ENCODE results near the gene TTC21A.

TTC21A gene

DNA sequence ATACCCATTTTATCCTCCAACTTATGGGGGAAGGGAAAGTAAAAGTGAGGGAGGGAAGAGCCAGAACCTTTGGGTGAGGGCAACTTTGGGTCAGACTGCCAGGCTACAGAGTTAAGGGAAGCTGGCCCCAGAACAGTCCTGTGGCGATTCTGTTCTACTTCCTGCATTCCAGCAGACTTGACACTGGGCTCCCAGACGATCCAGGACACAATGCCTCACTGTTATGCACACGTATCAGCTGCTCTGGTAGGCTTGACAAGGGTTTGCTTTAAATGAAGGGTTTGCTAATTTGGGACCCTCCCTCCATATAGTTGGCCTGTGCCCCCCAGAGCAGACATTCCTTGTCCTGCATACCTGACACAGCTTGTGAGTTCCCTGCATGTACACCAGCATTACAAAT, 10.7 kb upstream of the TTC21A start:
- Histone ChIP-seq H4K20me1 (ENCODE audit: insufficient read depth, low read length) (peaks cover 17% of the 10 kb centered on the region; the same call in 1 of the 2 replicates), H3K27ac (ENCODE audit: low read length) (no peak overlapping the region), H3K9me3 (ENCODE audit: insufficient read depth, low read length, severe bottlenecking) (no peaks in the 10 kb centered on the region), H2AFZ (ENCODE audit: low read depth, low read length) (no peak overlapping the region), H3K9ac (ENCODE audit: low read depth, low read length) (no peak overlapping the region), H3K27me3 (ENCODE audit: insufficient read depth, low read length, poor library complexity) (no peaks in the 10 kb centered on the region), H3K36me3 (ENCODE audit: insufficient read depth, low read length) (peaks cover 81% of the 10 kb centered on the region), H3K4me3 (ENCODE audit: low read depth in 1 of 2, low read length in 2 of 2) (no peak overlapping the region), H3K79me2 (ENCODE audit: insufficient read depth, low read length) (no peaks in the 10 kb centered on the region), H3K4me1 (ENCODE audit: insufficient read depth, low read length) (no peaks in the 10 kb centered on the region), H3K4me2 (ENCODE audit: insufficient read depth, low read length) (no peak overlapping the region)
- no peak for DNase-seq
- TF ChIP-seq, protein P1, sequence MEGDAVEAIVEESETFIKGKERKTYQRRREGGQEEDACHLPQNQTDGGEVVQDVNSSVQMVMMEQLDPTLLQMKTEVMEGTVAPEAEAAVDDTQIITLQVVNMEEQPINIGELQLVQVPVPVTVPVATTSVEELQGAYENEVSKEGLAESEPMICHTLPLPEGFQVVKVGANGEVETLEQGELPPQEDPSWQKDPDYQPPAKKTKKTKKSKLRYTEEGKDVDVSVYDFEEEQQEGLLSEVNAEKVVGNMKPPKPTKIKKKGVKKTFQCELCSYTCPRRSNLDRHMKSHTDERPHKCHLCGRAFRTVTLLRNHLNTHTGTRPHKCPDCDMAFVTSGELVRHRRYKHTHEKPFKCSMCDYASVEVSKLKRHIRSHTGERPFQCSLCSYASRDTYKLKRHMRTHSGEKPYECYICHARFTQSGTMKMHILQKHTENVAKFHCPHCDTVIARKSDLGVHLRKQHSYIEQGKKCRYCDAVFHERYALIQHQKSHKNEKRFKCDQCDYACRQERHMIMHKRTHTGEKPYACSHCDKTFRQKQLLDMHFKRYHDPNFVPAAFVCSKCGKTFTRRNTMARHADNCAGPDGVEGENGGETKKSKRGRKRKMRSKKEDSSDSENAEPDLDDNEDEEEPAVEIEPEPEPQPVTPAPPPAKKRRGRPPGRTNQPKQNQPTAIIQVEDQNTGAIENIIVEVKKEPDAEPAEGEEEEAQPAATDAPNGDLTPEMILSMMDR (IDR thresholded peaks at IDR 0.05; ENCODE audit: borderline replicate concordance, extremely low read depth, low read length, poor library complexity, severe bottlenecking): no peak
- ATAC-seq (ENCODE audit: insufficient read depth, low read depth): no peak

DNA sequence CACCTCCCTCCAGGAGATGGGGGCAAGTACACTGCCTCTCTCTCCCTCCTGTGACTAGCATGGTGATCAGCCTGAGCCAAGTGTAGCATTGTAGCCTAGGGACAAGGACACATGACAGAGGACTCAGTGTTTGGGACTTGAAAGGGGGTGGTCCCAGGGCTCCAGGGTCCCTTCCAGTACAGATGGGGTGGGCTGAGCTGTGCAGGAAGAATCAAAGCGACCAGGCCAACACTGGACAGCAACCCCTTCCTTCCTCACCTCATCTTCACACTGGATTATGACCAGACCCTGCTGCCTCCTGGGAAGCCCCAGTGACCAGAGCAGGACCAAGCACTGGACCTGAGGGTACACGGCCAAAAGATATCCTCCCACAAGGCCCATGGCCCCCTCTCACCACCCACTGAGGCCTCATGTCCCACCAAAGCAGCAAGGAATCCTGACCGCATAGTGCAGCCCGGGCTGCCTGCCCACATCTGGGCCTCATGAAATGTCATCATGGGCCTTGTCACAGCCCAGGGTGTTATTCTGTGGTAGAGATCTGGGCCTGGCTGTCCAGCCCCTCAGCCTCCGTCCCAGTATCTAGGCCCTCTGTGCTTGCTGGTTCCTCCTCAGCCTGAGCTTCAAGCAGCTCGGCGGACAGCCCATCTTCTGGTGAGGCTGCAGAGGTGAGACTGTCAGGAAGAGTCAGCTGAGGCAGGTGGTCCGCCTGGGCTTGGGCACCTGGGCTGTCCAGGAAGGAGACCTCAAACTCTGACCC, 9.6 kb upstream of the TTC21A start:
- H3K27me3 ChIP-seq (ENCODE audit: insufficient read depth, low read length, poor library complexity): no peaks in the 10 kb centered on the region
- no peak for TF ChIP-seq EZH2 (IDR thresholded peaks at IDR 0.05; ENCODE audit: borderline replicate concordance, low read depth, low read length, severe bottlenecking)
- TF ChIP-seq, protein P1 (IDR thresholded peaks at IDR 0.05; ENCODE audit: borderline replicate concordance, extremely low read depth, low read length, poor library complexity, severe bottlenecking): no peak
- H4K20me1 ChIP-seq (ENCODE audit: insufficient read depth, low read length): peaks cover 23% of the 10 kb centered on the region; the same call in 1 of the 2 replicates
- H3K4me3 ChIP-seq (ENCODE audit: low read depth in 1 of 2, low read length in 2 of 2): no peak overlapping the region
- DNase-seq (no peak), ATAC-seq (ENCODE audit: insufficient read depth, low read depth) (no peak)
- H3K36me3 ChIP-seq (ENCODE audit: insufficient read depth, low read length): peaks cover 75% of the 10 kb centered on the region
- H3K27ac ChIP-seq (ENCODE audit: low read length): no peak overlapping the region
- H2AFZ ChIP-seq (ENCODE audit: low read depth, low read length): no peak overlapping the region
- no peak overlapping the region for H3K4me2 ChIP-seq (ENCODE audit: insufficient read depth, low read length)
- H3K79me2 ChIP-seq (ENCODE audit: insufficient read depth, low read length): no peaks in the 10 kb centered on the region
- no peaks in the 10 kb centered on the region for H3K4me1 ChIP-seq (ENCODE audit: insufficient read depth, low read length)
- no peaks in the 10 kb centered on the region for H3K9me3 ChIP-seq (ENCODE audit: insufficient read depth, low read length, severe bottlenecking)
- no peak overlapping the region for H3K9ac ChIP-seq (ENCODE audit: low read depth, low read length)

DNA sequence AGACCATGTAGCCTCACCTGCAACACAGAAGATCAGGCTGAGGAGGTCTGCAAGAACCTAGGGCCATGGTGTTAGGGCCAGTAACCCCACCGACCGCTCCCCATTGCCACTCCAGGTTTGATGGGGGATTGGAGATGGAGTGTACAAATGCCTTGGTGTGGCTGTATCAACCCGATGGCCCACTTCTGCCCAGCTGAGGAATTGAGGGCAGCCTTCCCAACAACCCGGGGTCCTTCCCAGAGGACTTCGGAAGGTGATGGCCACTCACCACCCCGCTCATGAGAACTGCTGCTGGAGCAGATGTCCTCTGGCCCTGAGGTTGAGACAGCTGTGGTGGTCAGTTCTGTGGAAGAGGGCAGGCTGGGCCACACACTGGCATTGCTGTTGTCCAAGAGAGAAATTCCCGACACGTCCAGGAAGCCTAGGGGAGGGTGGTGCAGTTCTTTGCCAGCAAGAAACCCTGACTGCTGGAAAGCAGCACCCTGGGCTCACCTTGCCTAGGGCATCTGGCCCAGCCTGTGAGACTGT, 8.9 kb upstream of the TTC21A start:
- Histone ChIP-seq H3K4me2 (ENCODE audit: insufficient read depth, low read length) (no peak overlapping the region), H3K27ac (ENCODE audit: low read length) (no peak overlapping the region), H3K4me3 (ENCODE audit: low read depth in 1 of 2, low read length in 2 of 2) (no peak overlapping the region), H2AFZ (ENCODE audit: low read depth, low read length) (no peak overlapping the region), H3K79me2 (ENCODE audit: insufficient read depth, low read length) (no peaks in the 10 kb centered on the region), H4K20me1 (ENCODE audit: insufficient read depth, low read length) (peaks cover 30% of the 10 kb centered on the region), H3K9ac (ENCODE audit: low read depth, low read length) (no peak overlapping the region), H3K4me1 (ENCODE audit: insufficient read depth, low read length) (peaks cover 1% of the 10 kb centered on the region; the same call in 1 of the 2 replicates), H3K36me3 (ENCODE audit: insufficient read depth, low read length) (peaks cover 75% of the 10 kb centered on the region), H3K27me3 (ENCODE audit: insufficient read depth, low read length, poor library complexity) (no peaks in the 10 kb centered on the region), H3K9me3 (ENCODE audit: insufficient read depth, low read length, severe bottlenecking) (no peaks in the 10 kb centered on the region)
- no peak for TF ChIP-seq EZH2 (IDR thresholded peaks at IDR 0.05; ENCODE audit: borderline replicate concordance, low read depth, low read length, severe bottlenecking)
- TF ChIP-seq, protein P1 (IDR thresholded peaks at IDR 0.05; ENCODE audit: borderline replicate concordance, extremely low read depth, low read length, poor library complexity, severe bottlenecking): no peak
- ATAC-seq (ENCODE audit: insufficient read depth, low read depth) (no peak), DNase-seq (no peak)
